HG03378 (cell line): ENCODE data around the gene ZNF771.
A peak's percentile ranks its signal among the peaks of the same experiment; 100 is the strongest.

Source experiments
- ATAC-seq: cut with Tn5 transposase; IDR thresholded peaks from one replicate; pipeline ENCODE4 v1.9.1; 2021; ENCODE audit warnings: mild to moderate bottlenecking, moderate library complexity; ENCODE audit not compliant: unreplicated experiment

The ZNF771 gene

GRCh38 chr16:30407102-30407803 is at the start of gene ZNF771:
TSS of gene ZNF771 (plus strand) at chr16:30407606. CDS start at chr16:30408054, 448 bp downstream.
- peak; percentile 43 for ATAC-seq

GRCh38 chr16:30357715-30358576 is 49.5 kb upstream of the ZNF771 start:
- ATAC-seq: no peak

DNA sequence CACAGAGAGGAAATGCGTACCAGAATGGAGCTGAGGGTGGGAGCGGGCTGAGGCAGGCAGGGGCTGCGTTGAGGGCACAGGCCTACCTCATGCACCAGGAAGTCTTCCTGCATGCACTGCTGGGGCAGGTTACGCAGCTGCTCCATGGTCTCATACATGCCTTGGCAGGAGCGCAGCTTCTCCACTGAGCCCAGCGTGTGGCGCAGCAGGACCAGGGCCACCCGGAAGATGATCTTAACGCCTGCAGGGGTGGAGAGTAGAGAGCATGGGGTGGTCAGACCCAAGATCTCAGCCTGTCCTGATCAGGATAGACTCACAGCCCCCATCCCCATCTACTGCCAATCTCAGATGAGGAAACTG is 48.8 kb upstream of the ZNF771 start:
- no peak for ATAC-seq

DNA sequence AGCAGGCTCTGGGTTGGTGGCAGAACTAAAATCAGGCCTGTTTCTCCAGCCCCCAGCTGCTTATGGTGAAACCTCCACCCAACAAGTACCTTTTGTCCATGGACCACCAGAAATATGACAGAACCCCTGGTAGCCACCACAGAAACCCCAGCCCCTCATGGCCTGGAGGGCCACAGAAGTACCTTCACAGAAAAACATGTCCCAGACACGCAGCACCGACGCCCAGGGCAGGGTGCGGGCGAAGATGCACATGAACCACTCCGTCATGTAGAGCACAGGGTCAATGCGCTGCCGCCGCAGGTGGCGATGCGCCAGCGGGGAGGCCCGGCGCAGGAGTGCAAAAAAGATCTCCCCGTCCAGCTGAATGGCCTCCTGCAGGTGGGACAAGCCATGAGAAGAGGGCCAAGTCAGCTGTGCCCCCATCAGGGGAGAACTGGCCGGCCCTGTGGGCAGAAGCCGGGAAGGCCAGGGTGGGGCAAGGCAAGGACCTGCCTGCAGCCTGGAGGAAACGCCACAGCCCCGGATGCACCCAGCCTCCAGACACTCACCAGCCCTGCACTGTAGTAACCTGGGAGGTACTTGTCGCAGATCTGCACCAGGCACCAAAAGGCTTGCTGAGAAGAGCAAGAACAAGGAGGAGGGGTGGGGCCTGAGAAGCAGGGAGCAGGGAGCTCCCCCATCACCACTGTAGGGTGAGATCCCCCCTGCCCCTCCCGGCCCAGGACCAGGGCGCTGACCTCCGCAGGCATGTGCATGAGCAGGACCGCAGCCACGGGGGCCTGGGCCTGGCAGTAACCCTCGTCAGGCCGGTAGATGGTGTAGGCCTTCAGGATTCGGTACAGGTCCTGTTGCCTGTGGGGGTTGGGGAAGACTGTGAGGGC is 48.2 kb upstream of the ZNF771 start:
- no peak for ATAC-seq

DNA sequence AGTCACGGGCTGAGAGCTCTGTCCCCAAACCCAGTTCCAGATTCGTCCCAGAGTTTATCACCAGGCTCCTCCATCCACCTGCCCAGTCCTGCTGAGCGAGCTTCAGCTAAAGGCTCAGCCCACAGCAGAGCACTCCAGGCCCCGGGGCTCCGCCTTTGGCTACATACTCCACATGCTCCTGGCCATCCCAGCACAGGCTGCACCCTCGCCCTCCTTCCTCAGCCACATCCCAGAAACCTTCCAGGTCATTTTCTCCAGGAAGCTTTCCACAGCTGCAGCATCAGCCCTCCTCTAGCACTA is 47.6 kb upstream of the ZNF771 start:
- ATAC-seq: no peak

GRCh38 chr16:30361180-30361579 is 46.2 kb upstream of the ZNF771 start:
- ATAC-seq: no peak

DNA sequence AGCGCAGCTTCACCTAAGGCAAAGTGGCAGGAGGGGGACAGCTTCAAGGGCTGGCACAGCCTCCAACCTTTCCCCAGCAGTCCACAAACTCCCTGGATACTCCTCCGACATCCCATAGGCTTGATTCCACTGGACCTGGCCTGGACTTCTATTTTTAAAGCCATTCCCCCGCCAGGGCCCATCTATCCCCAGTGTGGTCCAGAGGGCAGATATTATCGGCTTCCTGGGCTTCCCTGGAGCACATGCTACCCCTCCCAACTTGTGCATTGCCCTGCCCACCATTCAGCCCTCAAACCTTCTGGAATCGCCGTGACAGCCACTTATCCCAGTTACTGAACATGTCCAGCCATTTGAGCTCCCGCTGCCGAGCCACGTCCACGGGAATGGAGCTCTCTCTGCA is 42.2 kb upstream of the ZNF771 start:
- ATAC-seq: no peak

DNA sequence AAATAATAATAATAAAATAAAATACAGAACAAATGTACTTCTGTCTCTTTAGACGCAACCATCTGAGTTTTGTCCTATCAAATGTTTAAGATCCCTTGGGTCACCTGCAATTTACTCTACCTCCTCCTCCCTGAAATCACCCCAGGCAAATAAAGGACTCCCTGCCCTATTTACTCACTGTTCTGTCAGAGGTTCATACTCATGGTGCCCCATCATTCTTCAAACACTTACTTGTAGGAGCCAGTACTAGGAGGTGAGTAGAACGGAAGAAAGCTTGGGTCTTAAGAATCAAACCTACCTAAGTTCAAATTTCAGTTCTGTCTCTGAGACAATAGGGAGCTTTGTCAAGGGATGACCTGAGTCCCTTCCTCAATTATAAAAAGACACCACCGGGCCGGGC is 40.9 kb upstream of the ZNF771 start:
- no peak for ATAC-seq

DNA sequence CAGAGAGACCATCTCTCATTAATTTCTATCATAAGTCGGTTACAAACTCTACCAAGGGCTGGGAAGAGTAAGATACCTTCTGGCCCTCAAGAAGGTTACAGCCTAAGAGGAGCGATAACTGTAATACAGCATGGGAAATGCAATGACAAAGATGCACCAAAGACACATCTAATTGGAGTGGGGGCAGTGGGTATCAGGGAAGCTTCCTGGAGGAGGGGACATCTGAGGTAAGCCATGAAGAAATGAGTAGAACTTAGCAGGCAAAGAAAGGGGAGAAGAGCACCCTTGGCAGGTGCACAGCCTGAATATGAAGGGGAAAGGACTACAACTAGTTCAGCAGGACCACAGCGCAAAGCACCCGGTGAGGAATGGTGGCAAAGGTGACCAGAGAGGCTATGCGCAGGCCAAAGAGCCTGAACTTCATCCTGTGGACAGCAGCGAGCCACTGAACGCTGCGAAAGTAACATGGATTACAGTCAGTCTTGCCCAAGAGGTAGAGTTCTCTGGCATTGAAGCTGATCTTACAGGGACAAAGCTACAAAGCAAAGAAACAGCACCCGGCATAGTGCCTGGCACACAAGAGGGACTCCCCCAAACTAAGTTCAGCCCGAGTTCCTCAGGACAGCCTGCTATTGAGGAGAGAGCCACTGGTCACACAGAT is 39.9 kb upstream of the ZNF771 start:
- no peak for ATAC-seq

DNA sequence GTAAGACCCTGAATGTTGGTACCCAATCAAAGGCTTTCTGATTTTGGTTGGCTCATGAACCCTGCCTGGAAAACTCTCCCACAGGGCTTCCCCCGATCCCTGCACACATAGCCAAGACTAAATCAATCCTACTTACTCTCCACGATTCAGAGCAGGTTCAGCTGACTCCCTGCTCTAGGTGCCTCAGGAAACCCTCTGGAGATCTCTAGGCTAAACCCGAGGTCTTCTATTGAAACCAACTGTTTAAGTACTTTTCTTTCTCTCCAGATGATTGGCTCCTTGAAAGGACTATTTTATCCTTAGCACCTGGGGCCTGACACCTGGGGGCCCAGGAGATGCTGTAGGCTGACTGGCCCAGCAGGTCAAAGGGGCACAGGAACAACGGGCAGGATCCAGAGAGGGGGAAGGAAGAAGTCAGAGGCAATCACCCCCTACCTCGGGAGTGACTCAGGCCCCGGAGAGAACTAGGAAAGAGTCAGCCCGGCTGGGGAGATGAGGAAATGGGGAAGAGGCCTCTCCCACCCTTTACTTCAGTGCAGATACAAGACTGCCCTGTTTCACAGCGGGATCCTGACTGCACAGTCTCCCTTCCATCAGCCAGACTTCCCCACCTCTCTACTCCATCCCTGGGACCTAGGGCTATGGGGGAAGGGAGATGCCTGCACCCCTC is 39.1 kb upstream of the ZNF771 start:
- ATAC-seq: no peak

- ATAC-seq: no peak
Observed at GRCh38 chr16:30368792-30369090, 38.7 kb upstream of the ZNF771 start.

- no peak for ATAC-seq
Observed at GRCh38 chr16:30369091-30369937, 38.1 kb upstream of the ZNF771 start.

DNA sequence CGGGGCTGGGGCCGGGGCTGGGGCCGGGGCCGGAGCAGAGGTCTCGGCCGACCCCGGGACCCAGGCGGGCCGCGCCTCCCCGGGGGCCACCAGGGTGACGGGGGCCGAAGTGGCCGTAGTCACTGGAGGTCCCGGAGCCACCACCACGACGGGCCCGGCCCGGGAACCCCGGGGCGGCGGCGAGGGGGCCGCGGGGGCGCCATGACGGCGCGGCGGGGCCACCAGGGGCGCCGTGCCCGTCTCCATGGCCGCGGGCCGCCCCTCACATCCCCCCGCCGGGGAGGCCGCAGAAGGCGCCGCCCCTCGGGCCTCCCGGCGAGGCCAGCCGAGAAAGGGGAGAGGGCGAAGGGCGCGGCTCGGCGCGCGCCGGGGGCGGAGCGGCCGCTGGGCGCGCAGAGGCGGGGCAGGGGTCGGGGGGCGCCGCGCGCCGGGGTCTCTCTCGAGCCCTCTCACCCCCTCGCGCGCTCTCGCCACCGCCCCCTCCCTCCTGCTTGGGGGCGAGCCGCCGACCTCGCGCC is 37.4 kb upstream of the ZNF771 start:
- ATAC-seq: no peak

- peak; percentile 80 for ATAC-seq
Observed at GRCh38 chr16:30370456-30371247, 36.8 kb upstream of the ZNF771 start, which contains the start of gene TBC1D10B. TSS of gene TBC1D10B (minus strand) at chr16:30370494. CDS start at chr16:30370183, 311 bp downstream.

DNA sequence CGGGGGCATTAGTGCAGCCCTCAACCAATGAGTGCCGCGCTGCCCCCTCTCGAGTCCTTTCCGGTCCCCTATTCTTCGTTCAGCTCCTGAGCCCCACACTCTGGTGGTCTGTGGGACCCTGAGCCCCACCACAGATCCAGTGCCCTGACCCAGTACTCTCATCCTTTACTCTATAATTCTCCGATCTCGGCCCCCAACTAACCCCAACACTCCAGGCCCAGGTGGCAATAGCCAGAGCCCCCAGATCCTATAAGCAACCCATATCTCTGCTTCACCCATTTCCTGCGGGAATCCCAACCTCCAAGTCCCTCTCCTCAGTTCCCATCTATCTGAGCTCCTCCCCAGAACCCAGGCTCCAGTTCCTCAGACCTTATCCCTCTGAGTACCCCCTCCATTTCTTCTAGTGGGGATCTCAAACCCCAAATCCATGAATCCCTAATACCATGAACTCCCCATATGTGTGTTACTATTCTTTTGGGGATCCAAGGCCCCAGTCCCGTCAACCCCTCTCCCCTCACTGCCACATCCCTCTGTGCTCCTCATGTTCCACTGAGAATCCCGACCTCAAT is 36.1 kb upstream of the ZNF771 start:
- ATAC-seq: no peak

DNA sequence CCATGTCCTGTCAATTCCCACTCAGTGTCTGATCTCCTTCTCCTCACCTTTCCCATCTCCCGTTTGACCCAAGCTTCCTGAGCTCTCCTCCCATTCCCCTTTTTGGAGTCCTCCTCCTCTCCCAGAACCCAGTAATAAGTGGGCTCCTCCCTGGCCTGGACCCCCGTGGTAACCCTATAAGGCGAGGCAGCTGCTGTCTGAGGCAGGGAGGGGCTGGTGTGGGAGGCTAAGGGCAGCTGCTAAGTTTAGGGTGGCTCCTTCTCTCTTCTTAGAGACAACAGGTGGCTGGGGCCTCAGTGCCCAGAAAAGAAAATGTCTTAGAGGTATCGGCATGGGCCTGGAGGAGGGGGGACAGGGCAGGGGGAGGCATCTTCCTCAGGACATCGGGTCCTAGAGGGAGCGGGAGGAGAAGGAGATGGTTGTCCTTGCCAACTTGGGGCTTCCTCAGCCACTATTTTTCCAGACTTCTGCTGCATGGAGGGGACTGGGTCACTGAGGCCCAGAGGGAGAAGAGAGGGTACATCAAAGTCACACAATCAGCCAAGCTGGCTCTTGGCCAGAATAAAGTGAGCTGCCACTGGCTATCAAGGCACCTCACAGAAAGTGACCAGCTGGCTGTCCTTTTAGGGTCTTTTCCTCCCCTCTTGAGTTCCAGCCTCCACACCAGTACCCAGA is 35.2 kb upstream of the ZNF771 start:
- no peak for ATAC-seq

- ATAC-seq: no peak
Observed at GRCh38 chr16:30372725-30373124, 34.7 kb upstream of the ZNF771 start.

- ATAC-seq: no peak
Observed at GRCh38 chr16:30374538-30374937, 32.9 kb upstream of the ZNF771 start, which contains the start of gene MYL11. TSS of gene MYL11 (plus strand) at chr16:30374802. CDS start at chr16:30374858, 56 bp downstream.
